ENCODE measurements around the gene ZDHHC20. TPM values are rescaled to one million over a fixed set of nuclear protein-coding genes. Genes with fewer than 3 reads are reported as not detected.
A peak's percentile ranks its signal among the peaks of the same experiment; 100 is the strongest.

ZDHHC20 gene
- total RNA-seq, 4 donors from 2014 or later: 65.5 to 128 (median 84.4) TPM

DNA sequence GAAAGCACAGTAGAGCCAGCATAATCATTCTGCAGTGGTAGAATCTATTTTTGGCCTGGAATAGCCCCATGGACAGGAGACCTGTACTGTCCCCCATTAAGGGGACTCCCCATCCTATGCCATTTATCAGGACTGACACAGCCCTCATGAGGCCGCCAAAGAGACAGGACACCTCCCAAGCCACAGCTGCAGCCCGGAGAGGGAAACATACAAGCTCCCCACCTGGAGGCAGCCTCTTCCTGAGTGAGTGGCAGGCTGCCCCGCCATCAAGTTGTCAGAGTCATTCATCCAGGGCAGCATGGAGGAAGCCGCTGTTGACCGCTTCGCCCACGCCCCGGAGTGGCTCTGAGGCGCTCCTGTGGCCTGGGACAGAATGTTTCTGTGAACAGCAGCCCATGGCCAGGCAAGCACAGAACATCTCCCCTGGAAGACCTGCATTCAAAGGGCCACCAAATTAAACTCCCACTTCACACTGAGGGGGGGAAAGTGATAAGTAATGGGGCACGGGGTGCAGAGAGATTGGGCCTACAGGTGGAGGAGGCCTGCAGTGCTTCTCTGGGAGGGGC, 111.3 kb downstream of the ZDHHC20 start:
- intact Hi-C loops (cut with DNase I; ENCODE audit: low total_unique reads): no loop called here
- 81 to 89% methylated on average over 10 of the region's 10 CpGs for WGBS, 2 donors
- no peak for DNase-seq (ENCODE audit: low spot score in 2 of 2)
- no peak for TF ChIP-seq POLR2A (IDR thresholded peaks at IDR 0.05)
- H3K4me3 ChIP-seq (ENCODE audit: low read depth, poor library complexity, severe bottlenecking): no peak overlapping the region

- no peak for TF ChIP-seq POLR2A (IDR thresholded peaks at IDR 0.05)
- no peak for TF ChIP-seq CTCF (IDR thresholded peaks at IDR 0.05)
- intact Hi-C loops (cut with DNase I; ENCODE audit: low total_unique reads): no loop called here
- 60 to 61% methylated on average over 5 to 7 of the region's 9 CpGs for WGBS, 2 donors
- DNase-seq (ENCODE audit: low spot score in 2 of 2): no peak
- no peak overlapping the region for H3K4me3 ChIP-seq (ENCODE audit: low read depth, poor library complexity, severe bottlenecking)
Observed at GRCh38 chr13:21344662-21345176, 114.4 kb downstream of the ZDHHC20 start.

- no peak for DNase-seq (ENCODE audit: low spot score in 2 of 2)
- WGBS, 2 donors: 95 to 97% methylated on average over 4 of the region's 4 CpGs
- TF ChIP-seq POLR2A (IDR thresholded peaks at IDR 0.05) (no peak), CTCF (IDR thresholded peaks at IDR 0.05) (no peak)
Observed at GRCh38 chr13:21343659-21344058, 115.4 kb downstream of the ZDHHC20 start.

GRCh38 chr13:21342699-21343442, 116.2 kb downstream of the ZDHHC20 start:
- intact Hi-C loops (cut with DNase I; ENCODE audit: low total_unique reads): no loop called here
- 73 to 90% methylated on average over 5 of the region's 5 CpGs for WGBS, 2 donors
- peak in 1 of 2 donors; percentile 53 for DNase-seq (ENCODE audit: low spot score in 2 of 2)
- H3K4me3 ChIP-seq (ENCODE audit: low read depth, poor library complexity, severe bottlenecking): no peak overlapping the region
- TF ChIP-seq CTCF (IDR thresholded peaks at IDR 0.05) (no peak), POLR2A (IDR thresholded peaks at IDR 0.05) (no peak)

More at GRCh38 chr13:21343659-21344058, 115.4 kb downstream of the ZDHHC20 start:
- H3K4me3 ChIP-seq (ENCODE audit: low read depth, poor library complexity, severe bottlenecking): no peak overlapping the region
- intact Hi-C loops (cut with DNase I; ENCODE audit: low total_unique reads): no loop called here

GRCh38 chr13:21341637-21342422, 117.3 kb downstream of the ZDHHC20 start:
- intact Hi-C loops (cut with DNase I; ENCODE audit: low total_unique reads): no loop called here
- peak in 1 of 2 donors; percentile 42 for DNase-seq (ENCODE audit: low spot score in 2 of 2)
- 85 to 87% methylated on average over 19 of the region's 19 CpGs for WGBS, 2 donors
- H3K4me3 ChIP-seq (ENCODE audit: low read depth, poor library complexity, severe bottlenecking): no peak overlapping the region
- TF ChIP-seq CTCF (IDR thresholded peaks at IDR 0.05): no peak
- no peak for TF ChIP-seq POLR2A (IDR thresholded peaks at IDR 0.05)

Data from lower leg skin (tissue), 4 donors.